Measurements from ENCODE around the gene ATP6V1B1.
A peak's percentile ranks its signal among the peaks of the same experiment; 100 is the strongest.

Gene ATP6V1B1

GRCh38 chr2:70928366-70928765 is 7.3 kb upstream of the ATP6V1B1 start:
- no peak for DNase-seq

- DNase-seq: no peak
Measured at GRCh38 chr2:70930371-70931329, 5.0 kb upstream of the ATP6V1B1 start.

- no peak for DNase-seq
Measured at GRCh38 chr2:70931376-70932000, 4.2 kb upstream of the ATP6V1B1 start.

- no peak for DNase-seq
Measured at GRCh38 chr2:70932631-70933230, 3.0 kb upstream of the ATP6V1B1 start.

GRCh38 chr2:70934981-70935380 is 719 bp upstream of the ATP6V1B1 start:
- no peak for DNase-seq

GRCh38 chr2:70936165-70936978 is 672 bp downstream of the ATP6V1B1 start:
- DNase-seq: no peak

GRCh38 chr2:70936979-70937811 is 1.5 kb downstream of the ATP6V1B1 start:
- DNase-seq: no peak

GRCh38 chr2:70937866-70938585 is 2.3 kb downstream of the ATP6V1B1 start:
- DNase-seq: no peak

- no peak for DNase-seq
Measured at GRCh38 chr2:70938586-70938950, 2.9 kb downstream of the ATP6V1B1 start.

GRCh38 chr2:70939001-70939838 is 3.5 kb downstream of the ATP6V1B1 start:
- DNase-seq: no peak

- no peak for DNase-seq
Measured at GRCh38 chr2:70939839-70940580, 4.3 kb downstream of the ATP6V1B1 start.

- no peak for DNase-seq
Measured at GRCh38 chr2:70941186-70941585, 5.5 kb downstream of the ATP6V1B1 start.

- no peak for DNase-seq
Measured at GRCh38 chr2:70941701-70942100, 6.0 kb downstream of the ATP6V1B1 start.

- no peak for DNase-seq
Measured at GRCh38 chr2:70942396-70943204, 6.9 kb downstream of the ATP6V1B1 start.

GRCh38 chr2:70943205-70943871 is 7.6 kb downstream of the ATP6V1B1 start:
- DNase-seq: no peak

GRCh38 chr2:70944111-70944690 is 8.5 kb downstream of the ATP6V1B1 start:
- DNase-seq: no peak

- peak; percentile 45 for DNase-seq
Measured at GRCh38 chr2:70946832-70947442, 11.2 kb downstream of the ATP6V1B1 start.

Data from activated naive CD4-positive, alpha-beta T cell treated with Interleukin-2 at 50 U/mL for 16 hours (primary cell).